NB4 (cell line): Measurements from ENCODE around the gene SPRR2B.

ENCODE experiments used
- DNase-seq: peaks from one replicate; pipeline ENCODE4 v3.0.0; 2010; ENCODE audit warnings: low read depth
- H3K4me3 ChIP-seq: one replicate; pipeline ENCODE4 v1.5.1; 2011; ENCODE audit warnings: mild to moderate bottlenecking, low read depth, low read length, moderate library complexity
- CTCF ChIP-seq: IDR thresholded peaks from one replicate; pipeline ENCODE4 v1.5.1; 2012; ENCODE audit warnings: low read depth, low read length
- MYC ChIP-seq: IDR thresholded peaks from 2 replicates; pipeline ENCODE4 v1.6.1; 2011; ENCODE audit warnings: low read depth, low read length
- POLR2A ChIP-seq: IDR thresholded peaks from 2 replicates; pipeline ENCODE4 v1.6.1; 2011; ENCODE audit warnings: mild to moderate bottlenecking; ENCODE audit not compliant: insufficient read length; ENCODE audit errors: extremely low read depth
- TF ChIP-seq, protein P1 (sequence below): IDR thresholded peaks from 2 replicates; pipeline ENCODE4 v1.6.1; 2011; ENCODE audit warnings: low read depth, low read length

Gene SPRR2B

DNA sequence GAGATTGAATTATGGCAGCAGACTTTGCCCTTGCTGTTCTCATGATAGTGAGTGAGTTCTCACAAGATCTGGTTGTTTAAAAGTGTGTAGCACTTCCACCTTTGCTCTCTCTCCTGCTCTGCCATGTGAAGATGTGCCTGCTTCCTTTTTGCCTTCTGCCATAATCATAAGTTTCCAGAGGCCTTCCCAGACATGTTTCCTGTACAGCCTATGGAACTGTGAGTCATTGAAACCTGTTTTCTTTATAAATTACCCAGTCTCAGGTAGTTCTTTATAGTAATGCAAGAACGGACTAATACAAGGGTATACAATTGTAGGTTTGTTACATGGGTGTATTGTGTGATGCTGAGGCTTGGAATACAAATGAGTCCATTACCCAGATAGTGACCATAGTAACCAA lies 36.2 kb downstream of the SPRR2B start:
- no peak for DNase-seq
- TF ChIP-seq POLR2A: no peak
- TF ChIP-seq MYC: no peak
- TF ChIP-seq CTCF: no peak
- TF ChIP-seq, protein P1, sequence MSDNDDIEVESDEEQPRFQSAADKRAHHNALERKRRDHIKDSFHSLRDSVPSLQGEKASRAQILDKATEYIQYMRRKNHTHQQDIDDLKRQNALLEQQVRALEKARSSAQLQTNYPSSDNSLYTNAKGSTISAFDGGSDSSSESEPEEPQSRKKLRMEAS: no peak
- H3K4me3 ChIP-seq: no peak overlapping the region

GRCh38 chr1:153032677-153033308 lies 38.6 kb downstream of the SPRR2B start:
- peak; percentile 52 for DNase-seq
- H3K4me3 ChIP-seq: no peak overlapping the region
- peak; percentile 39 for TF ChIP-seq CTCF
- TF ChIP-seq, protein P1: no peak

DNA sequence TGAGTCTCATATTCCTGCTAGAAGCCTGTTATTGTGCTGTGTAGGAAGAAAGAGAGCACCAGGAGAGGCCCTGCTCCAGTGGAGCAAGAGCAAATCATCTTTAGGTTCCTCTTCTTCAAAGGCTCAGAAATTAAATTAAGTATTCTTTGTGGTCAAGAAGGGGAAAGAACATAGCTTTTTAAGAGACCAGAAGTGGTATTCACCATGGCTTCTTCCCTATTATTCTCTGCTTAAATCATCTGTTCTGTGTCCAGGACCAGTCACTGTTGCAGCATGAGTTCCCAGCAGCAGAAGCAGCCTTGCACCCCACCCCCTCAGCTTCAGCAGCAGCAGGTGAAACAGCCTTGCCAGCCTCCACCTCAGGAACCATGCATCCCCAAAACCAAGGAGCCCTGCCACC lies 39.3 kb downstream of the SPRR2B start:
- DNase-seq: peak; percentile 4
- TF ChIP-seq, protein P1: no peak
- TF ChIP-seq POLR2A: no peak
- TF ChIP-seq CTCF: no peak
- TF ChIP-seq MYC: no peak
- no peak overlapping the region for H3K4me3 ChIP-seq

GRCh38 chr1:153030895-153031294 lies 40.5 kb downstream of the SPRR2B start, which contains the start of gene SPRR1B:
Gene SPRR1B, plus strand, starts transcription at chr1:153031203. Its CDS starts 1,143 bp downstream, at chr1:153032346.
- no peak for DNase-seq
- TF ChIP-seq POLR2A (no peak), MYC (no peak), CTCF (no peak)
- TF ChIP-seq, protein P1: no peak
- H3K4me3 ChIP-seq: no peak within 1 kb of the TSS

DNA sequence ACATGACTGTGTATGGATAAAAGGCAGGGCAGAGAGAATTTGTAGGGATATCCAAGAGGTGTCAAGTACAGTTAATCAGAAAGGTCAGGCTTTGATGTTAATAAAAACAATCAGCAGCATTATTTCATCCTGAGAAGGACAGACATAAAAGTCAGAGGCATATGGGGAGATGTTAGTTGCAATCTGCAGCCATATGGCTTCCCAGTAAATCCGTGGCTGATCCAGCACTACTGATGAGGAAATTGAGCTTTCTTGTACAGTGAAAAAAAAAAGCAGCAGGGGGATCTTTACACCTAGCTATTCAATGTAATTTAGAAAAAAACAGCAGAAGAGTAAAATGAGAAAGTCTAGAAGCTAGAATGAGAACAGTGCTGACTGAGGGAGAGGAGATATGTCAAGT lies 42.6 kb downstream of the SPRR2B start:
- no peak overlapping the region for H3K4me3 ChIP-seq
- DNase-seq: no peak
- no peak for TF ChIP-seq MYC
- no peak for TF ChIP-seq CTCF
- no peak for TF ChIP-seq POLR2A
- TF ChIP-seq, protein P1: no peak
